Kidney glomerular epithelial cell (primary cell): ENCODE results near the gene WDR76.

Experiments used
- DNase-seq: peaks from one replicate; lab custom pipeline; 2025; lab: John Stamatoyannopoulos, UW

The WDR76 gene

DNA sequence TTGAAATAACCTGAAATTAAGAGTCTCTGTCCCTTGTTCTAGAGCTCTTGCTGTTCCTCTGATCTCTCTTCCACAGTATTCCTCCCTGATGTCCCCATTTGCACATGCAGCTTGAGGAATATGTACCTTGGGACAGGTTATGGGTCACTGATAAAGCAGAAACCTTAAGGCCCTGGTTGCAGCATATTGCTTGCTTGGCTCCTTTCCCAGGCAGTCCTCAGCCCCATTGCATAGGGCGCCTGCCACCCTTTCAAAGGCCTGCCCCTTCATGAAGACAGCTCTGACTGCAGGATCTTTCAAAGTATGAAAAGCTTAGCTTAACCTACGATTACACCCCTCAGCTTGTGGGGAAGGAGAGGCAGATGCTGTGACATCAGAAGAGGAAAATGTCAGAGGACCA lies 51.6 kb downstream of the WDR76 start:
- DNase-seq = no peak

DNA sequence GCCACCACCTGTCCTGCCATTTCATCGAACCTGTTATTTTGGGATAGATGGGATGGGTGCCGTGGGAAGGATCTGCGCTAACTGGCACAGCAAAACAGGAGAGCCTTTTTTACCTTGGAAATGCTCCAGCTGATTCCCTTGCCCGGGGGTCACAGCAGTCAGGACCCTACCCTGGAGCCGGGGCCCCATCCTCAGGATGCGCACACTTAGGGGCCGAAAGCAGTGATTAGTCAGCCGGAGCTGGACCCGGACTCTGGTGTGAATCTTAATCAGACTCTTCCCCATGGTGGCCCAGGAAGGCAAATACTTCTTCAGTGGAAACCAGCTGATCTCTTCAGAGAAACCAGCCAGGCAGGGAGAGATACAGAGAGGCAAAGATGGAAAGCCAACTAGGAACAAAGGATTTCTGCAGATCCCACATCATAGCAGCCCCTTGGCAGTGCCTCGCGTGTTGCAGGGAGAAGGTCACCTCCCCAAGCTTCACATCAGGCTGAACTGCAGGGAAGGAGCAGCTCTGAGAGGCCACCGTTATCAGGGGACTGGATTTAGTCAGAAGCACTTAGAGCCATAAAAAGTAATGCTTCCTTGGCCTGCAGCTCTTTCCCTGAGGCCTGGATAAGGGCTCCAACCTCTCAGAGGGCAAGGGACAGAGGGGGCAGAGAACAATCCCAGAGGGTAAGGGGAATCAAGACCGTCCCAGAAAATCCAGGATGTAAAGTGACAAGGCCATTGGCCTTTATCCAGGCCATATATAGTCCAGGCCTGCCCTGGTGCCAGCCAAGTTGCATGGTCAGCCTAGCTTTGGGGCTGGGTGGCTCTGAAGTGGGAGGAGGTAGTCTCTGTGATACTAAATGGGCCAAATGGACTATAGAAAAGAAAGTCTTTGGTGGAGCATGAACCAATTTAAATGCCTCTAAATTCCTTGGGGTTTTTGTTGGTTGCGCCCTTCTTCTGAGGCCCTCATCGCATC lies 52.9 kb downstream of the WDR76 start:
- no peak for DNase-seq

DNA sequence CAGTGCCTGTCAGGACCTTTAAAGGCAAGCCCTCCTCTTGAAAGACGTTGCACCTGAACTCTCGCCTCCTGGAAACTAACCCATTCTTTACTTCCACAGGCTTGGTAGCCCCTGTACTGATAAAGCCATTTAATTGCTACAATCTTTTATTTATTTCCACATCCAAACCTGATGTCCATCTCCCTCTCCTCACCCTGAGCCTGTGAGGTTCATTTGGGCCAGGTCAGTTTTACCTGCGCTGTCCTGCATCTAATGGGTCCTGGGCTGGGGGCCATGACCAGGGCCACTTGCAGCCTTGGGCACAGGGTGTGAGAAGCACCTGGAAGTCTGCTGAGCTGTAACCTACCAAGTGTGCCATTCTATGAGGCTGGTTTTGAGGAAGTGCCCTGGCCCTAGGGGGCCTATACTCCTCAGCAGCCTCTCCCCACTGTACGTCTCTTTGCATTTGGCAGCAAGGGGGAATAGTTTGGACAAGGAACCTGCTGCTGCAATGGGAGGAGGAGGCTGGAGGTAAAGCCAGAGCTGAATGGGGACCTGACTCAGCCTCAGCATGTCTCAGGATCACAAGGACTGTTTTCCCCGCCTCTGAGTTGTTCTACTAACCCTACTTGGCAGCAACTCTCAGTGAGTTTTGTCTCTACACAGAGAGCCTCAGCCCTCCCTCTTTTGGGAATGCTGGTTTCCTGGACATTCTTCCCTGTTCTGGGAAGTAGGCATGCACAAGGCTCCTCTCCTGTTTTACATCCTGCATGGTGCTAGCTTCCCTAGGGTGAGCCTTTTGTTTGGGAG lies 53.8 kb downstream of the WDR76 start:
- no peak for DNase-seq

DNA sequence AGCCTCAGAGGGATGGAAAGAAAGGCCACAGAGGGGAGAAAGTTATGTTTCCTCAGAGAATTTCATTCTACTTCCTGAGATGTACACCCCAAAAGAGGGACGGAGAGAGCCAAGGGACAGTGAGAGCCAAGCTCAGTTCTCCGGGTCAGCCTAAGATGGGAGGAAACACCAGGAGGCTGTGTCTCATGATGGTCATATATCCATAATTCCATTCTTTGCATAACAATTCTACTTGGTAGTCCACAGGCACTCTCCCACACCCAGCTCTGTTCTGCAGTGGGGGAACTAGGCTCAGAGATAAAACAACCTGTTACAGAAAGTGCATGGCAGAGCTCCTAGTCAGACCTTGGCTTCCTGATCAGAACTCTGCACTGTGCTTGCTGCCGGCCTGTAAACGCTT lies 54.4 kb downstream of the WDR76 start:
- DNase-seq = no peak

DNA sequence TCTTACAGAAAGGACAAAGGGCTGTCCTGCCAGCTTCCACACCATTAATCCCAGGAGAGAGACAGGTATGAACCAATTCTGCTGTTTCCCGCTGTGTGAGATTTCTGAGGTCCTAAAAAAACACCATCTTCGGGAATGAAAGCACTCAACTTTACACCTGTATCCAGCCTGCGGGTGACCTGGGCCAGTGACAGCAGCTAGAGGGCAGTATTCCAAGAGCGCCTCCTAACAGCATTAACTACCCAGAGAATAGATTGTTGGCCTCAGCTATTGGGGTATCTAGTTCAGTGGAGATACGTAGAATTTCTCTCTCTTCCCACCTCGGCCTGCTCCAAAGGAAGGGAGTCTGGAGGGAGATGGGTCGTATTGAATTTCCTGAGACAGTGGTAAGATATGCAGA lies 55.1 kb downstream of the WDR76 start:
- no peak for DNase-seq

DNA sequence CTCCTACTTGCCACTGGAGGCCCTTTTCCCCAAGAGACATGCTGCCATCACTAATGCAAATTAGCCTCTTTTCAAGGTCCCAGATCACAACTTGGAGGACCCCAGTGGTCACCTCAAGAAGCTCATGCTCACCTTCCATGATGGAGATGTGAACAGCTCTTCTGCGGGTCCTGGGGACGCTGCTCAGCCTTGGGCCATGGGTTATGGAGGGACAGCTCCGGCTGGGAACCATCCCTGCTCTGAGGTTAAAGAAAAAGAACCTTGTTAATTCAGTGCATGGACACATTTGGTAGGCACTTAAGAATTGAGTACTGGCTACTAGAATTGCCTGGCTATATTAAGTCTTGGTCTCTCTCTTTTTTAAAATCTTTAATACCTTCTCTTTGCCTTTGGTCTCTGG lies 56.8 kb downstream of the WDR76 start:
- DNase-seq = no peak

DNA sequence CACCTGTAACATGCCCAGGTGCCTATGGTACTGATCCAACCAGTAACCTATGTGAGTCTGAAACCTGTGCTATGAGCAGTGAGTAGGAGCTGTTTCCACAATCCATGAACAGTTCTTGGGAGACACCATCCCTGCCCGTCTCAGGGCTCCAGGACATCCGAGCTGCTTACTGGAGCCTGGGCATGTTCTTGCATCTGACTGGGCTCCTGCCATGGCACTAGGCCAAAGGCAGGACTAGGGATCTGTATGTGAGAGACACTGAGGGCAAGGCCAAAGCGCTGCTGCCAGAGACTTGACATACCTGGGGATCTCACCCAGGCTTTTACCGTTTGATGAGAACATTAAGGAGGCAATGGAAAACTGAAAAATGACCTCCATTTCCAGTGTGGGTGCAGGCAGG lies 59.8 kb downstream of the WDR76 start:
- DNase-seq = no peak

DNA sequence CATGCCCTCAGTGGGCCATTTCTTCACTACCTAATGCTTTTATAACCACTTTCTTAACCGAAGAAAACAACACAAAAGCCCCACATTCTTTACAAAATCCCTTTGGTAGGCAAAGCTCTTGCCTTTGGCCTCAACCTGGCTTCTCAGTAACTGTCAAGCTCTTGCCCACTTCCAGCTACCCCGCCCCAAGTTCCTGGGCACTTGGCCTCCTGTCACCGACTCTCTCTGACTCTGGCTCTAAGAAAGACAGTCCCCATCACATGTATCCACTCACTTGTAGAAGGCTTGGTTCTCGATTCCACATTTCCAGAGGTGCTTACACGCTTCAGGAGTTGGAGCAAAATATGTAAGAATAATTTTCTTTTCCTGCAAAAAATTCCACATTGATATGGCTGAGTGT lies 61.1 kb downstream of the WDR76 start:
- no peak for DNase-seq

DNA sequence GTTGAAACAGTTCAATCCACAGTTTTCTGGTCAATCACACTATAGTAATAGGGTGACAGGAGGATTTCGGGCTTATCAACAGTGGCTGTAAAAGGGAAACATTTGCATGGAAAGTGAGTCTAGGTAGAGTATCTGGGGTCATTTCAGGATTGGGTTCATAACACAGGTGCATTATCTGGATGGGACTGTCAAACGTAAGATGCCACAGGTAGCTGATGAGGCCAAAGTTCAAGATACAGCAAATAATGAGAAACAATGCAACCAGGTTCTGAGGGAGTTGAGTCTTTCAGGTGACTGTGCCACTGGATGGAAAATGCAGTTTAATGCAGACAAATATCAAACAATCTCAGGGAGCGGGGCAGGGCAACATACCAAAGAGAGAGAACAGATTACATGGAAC lies 62.2 kb downstream of the WDR76 start:
- no peak for DNase-seq

DNA sequence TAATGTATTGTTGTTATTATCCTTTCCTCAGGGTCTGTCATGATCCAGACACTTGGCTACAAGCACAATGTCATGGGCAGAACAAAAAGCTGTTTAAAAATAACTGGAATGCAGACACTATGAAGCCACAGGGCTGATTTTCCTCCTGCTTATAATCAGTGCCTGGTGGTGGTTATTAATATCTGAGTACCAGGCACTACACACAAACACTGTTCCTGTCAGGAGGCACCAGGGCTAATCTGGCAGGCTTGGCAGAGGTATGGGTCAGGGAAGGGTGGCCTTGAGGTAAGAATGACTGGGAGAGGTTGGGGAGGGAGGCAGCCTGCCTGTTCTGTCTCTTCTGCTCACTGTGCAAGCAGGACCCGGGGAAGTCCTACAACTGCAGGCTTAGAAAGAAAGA lies 67.2 kb downstream of the WDR76 start:
- no peak for DNase-seq

DNA sequence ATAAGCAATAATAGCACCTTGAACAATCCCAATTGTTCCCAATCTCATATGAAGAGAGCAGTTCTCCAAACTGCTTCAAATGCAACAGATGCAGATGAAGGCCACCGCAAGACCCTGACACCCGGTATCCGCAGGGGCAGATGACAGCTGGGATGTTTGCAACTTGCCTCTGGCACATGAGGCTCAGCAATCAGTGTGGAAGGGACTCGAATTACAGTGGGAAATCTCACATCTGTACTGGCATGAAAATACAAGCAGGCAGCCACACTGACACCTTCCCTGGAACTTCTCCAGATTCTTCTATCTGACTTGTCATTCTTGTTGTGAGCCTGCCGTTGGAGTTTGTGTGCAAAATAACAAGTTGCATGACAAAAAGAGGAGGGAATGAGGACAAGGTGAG lies 68.8 kb downstream of the WDR76 start:
- DNase-seq = no peak

DNA sequence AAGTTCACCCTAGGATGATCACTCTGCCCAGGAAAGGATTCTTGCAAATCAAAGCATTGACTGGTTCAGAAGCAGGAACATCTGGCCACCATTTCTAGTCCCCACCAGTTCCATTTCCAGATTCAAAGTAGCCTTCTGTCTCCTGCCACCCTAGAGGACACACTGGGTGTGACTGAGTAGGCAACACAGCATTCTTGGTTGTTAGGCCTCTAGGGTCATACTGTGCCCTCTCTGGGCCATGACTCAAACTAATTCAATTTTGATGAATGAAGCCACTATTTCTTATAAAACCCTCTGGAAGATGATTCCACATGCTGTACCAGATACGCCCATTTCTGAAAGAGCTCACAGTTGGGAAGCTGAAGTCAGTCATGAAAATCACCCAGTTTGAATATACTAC lies 69.7 kb downstream of the WDR76 start:
- DNase-seq = no peak

DNA sequence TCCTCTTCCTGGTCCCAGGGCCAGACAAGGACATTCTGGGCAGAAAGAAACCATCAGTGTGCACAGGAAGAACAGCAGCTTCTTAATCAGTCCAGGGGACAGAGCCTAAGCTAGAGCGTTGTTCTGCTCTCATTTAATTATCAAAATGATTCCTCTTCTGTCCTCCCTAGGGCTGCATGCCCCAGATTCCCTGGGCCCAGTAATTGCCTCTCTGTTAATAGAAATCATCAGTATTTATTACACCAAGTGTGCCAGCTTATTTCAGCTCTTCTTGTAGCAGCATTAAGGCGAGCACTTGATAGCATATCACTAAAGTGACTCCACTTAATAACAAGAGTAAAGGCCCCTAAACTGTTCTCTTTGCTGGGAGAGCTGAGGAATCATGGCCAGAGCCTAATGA lies 72.1 kb downstream of the WDR76 start:
- DNase-seq = no peak

DNA sequence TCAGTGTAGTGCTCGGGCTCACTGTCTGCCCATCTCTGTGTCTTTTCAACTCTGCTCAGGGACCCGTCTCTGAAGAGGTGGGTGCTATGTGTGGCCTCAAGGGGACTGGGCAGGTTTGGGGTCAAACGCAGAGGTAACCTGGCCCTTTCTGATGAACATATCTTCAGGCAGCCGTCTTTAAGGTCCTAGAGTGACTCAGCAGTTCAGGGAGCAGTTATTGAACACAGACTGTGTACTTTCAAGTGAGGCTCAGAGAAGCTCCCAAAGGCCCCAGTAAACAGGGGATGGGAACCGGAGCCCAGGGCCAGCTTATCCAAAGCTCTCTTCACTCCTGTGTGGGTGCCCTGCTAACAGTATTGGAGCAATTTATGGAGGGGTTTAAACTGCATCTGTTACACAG lies 73.1 kb downstream of the WDR76 start:
- no peak for DNase-seq

DNA sequence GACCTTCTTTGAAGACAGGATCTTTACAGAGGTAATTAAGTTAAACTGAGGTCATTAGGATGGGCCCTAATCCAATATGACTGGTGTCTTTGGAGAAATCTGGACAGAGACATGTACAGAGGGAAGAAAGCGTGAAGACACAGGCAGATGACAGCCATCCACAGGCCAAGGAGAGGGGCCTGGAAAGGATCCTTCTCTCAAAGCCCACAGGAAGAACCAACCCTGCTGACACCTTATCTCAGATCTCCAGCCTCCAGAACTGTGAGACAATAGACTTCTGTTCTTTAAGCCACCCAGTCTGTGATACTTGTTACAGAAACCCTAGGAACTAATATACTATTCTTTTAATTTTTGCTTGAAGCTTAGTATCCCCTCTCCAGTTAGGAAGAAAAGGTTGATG lies 74.2 kb downstream of the WDR76 start:
- no peak for DNase-seq

DNA sequence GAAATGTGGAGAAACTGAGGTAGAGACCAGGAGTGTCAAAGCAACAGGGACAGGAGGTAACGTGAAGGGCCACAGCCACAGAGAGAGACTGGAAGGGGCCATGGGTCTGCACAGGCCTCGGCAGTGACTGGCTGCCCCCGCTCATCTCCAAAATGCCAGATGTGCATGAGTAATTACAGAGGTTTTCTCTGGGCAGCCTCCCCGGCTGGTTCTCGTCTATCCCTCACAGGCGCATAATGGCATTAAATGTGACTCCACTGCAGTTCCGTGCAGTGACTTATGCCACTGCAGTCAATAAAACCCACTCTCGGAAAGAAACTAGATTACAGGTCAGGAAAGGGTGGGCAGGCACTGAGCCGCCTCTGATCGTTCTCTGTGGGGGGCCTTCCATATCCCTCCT lies 74.7 kb downstream of the WDR76 start:
- no peak for DNase-seq

DNA sequence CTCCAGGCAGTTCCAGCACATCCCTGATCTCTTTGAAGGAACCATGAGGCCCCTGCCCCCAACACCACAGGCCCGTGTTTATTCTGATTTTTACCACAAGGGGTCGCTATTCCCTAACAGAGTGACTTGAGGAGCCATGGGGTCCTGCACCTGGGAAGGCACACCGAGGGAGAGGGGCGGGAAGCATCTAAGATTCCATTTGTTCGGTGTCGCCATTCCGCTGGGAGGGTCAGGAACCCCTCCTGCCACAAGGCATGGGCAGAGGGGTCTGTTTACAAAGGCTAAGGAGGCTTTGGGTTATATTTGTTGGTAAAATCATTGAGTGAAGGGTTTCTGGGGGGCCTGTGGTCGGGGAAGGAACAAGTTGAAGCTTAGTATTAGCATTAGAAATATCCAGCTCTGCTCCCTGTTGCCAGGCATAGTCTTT lies 77.1 kb downstream of the WDR76 start:
- peak; percentile 50 for DNase-seq

DNA sequence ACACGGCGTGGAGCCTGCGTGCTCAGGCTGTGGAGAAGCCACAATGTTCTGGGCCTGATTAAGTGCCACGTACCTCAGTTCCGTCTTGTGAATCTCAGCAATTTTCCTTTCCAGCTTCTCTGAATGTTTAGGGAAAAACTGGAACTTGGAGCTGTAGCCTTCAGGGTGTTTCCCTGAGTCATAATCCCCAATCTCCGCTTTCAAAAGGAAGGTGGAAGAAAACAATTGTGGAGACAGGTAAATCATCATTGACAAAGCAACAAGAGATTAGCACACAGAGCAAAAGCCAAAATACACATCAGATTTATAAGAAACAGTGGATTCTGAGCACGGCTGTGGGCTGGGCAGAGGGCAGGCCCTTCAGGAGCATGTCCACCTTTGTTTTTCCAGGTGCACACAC lies 79.0 kb downstream of the WDR76 start:
- DNase-seq = no peak

DNA sequence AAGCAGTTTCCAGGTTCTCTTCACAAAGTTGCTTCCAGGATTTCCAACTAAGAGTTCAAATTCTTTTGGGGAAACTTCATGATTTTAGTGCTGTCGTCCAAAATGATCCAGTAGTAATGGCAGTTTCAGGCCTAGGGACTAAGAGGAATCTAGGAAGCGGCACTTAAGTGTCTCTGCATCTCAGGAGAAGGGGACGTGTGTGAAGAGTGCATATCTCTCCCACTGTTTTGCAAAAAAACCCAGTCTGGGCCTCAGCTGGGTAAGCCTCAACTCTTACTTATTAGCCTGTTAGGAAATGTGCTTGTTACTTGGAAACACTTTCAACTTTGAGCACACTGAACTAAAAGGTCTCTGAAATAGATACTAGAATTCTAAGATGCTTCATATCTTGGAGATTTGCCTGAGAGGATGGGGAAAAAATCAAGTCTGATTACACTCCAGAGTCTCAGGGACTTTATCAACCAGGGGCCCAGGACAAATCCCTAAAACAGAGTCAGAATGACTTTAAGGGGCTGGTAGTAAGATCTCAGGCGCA lies 81.8 kb downstream of the WDR76 start:
- no peak for DNase-seq

DNA sequence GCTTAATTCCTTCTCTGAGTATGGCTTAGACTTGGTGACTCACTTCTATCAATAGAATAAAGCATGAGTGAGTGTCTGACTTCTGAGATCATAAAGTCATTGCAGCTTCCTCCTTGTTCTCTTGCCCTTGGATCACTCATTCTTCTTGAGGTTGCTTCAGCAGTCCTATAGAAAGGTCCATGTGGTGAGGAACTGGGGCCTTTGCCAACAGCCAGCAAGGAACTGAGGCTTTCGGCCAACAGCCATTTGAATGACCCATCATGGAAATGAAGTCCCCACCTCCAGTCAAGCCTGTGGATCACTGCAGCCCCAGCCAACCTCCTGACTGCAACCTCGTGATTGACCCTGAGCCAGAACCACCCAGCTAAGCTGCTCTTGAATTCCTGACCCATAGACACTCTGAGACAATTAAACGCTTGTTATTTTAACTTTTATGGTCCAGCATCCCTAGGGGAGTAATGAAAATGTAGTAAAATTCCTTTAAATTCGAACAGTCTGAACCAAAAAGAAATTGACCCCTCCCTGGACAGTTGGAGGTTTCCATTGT lies 84.5 kb downstream of the WDR76 start:
- DNase-seq = peak; percentile 55

DNA sequence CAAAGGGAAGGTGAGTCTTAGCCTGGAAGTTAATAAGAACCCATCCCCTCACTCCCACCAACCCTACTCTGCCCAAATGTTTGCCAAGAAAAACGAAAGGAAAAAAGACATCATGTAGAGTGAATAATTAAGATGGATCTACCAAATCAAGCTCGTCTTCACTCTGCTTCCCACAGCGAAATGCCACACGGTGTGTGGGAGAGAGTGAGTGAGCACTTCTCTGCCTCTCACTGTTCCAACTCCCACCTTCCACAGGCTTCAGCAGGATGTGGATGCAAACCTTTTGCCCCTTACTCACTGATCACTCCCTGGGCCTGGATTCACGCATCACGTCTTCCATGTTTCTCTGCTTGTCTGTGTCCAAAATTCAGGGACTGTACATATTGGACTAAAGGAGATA lies 85.4 kb downstream of the WDR76 start:
- peak; percentile 64 for DNase-seq

DNA sequence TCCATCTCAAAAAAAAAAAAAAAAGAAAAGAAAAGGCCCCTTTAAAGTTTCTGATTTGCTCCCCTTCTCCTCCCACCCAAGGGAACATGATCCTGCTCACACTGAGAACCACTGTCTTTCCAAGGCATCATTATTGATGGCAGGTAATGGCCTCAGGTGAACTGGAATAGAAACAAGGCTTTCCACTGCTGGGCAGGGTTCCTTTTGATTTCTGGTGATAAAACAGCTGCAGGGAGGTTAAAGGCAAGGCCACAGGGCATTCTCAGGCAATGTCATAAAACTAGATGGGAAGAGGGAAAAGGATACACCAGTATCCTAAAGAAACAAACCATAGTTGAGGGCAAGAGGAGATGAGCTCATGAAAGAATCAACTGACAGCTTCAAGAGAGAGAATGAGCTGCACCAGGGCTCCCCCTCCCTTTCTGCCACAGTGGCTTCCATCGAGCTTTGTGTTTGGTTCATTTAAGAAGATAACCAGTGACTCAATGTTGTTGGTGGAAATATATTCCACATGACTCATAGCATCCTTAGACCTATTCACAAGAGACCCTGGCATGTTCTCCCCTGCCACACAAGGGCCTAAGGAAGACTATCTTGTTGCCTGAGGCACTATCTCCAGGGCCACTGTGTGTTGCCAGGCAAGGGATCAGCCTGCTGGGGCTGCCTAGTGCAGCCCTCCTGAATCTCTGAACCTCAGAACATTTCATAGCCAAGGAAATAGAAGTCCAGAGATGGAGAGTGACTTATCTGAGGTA lies 86.4 kb downstream of the WDR76 start:
- DNase-seq = peak; percentile 100
